ENCODE results near the gene GSC. TPM values are rescaled to one million over a fixed set of nuclear protein-coding genes. Genes with fewer than 3 reads are reported as not detected.

Gene GSC
- total RNA-seq, 1 donor from 2014 or later: not detected

- peak overlapping the region; percentile 84 for H3K4me3 Mint-ChIP-seq (ENCODE audit: unreplicated experiment)
- no peak for DNase-seq
- peaks cover 13% of the 10 kb centered on the region for H3K9me3 Mint-ChIP-seq (ENCODE audit: unreplicated experiment)
- TF ChIP-seq CTCF (IDR thresholded peaks at IDR 0.05; ENCODE audit: partially characterized antibody, unreplicated experiment): no peak
- H3K27me3 Mint-ChIP-seq (ENCODE audit: unreplicated experiment): peaks cover 38% of the 10 kb centered on the region
- peaks cover 23% of the 10 kb centered on the region for H3K4me1 Mint-ChIP-seq (ENCODE audit: low read depth, unreplicated experiment)
- H3K27ac Mint-ChIP-seq (ENCODE audit: unreplicated experiment): no peak overlapping the region
- peaks cover 4% of the 10 kb centered on the region for H3K36me3 Mint-ChIP-seq (ENCODE audit: unreplicated experiment)
These were observed 4.6 kb upstream of the GSC start for GRCh38 chr14:94774344-94775090.

GRCh38 chr14:94773655-94774343 is 3.9 kb upstream of the GSC start:
- Mint-ChIP-seq H3K4me1 (ENCODE audit: low read depth, unreplicated experiment) (peaks cover 23% of the 10 kb centered on the region), H3K27me3 (ENCODE audit: unreplicated experiment) (peaks cover 42% of the 10 kb centered on the region), H3K9me3 (ENCODE audit: unreplicated experiment) (peaks cover 13% of the 10 kb centered on the region), H3K27ac (ENCODE audit: unreplicated experiment) (no peak overlapping the region), H3K4me3 (ENCODE audit: unreplicated experiment) (peak overlapping the region; percentile 84), H3K36me3 (ENCODE audit: unreplicated experiment) (no peaks in the 10 kb centered on the region)
- DNase-seq: peak; percentile 45
- TF ChIP-seq CTCF (IDR thresholded peaks at IDR 0.05; ENCODE audit: partially characterized antibody, unreplicated experiment): no peak

- peak; percentile 54 for DNase-seq
- Mint-ChIP-seq H3K4me1 (ENCODE audit: low read depth, unreplicated experiment) (peaks cover 23% of the 10 kb centered on the region), H3K9me3 (ENCODE audit: unreplicated experiment) (peaks cover 13% of the 10 kb centered on the region), H3K36me3 (ENCODE audit: unreplicated experiment) (no peaks in the 10 kb centered on the region), H3K27me3 (ENCODE audit: unreplicated experiment) (peaks cover 44% of the 10 kb centered on the region), H3K4me3 (ENCODE audit: unreplicated experiment) (peak overlapping the region; percentile 84), H3K27ac (ENCODE audit: unreplicated experiment) (peak overlapping the region; percentile 14)
- TF ChIP-seq CTCF (IDR thresholded peaks at IDR 0.05; ENCODE audit: partially characterized antibody, unreplicated experiment): no peak
These were observed 3.2 kb upstream of the GSC start for GRCh38 chr14:94773061-94773648.

- no peak for DNase-seq
- peaks cover 48% of the 10 kb centered on the region for H3K27me3 Mint-ChIP-seq (ENCODE audit: unreplicated experiment)
- no peak overlapping the region for H3K27ac Mint-ChIP-seq (ENCODE audit: unreplicated experiment)
- no peak for TF ChIP-seq CTCF (IDR thresholded peaks at IDR 0.05; ENCODE audit: partially characterized antibody, unreplicated experiment)
- H3K36me3 Mint-ChIP-seq (ENCODE audit: unreplicated experiment): no peaks in the 10 kb centered on the region
- H3K4me3 Mint-ChIP-seq (ENCODE audit: unreplicated experiment): peak overlapping the region; percentile 63
- peaks cover 23% of the 10 kb centered on the region for H3K4me1 Mint-ChIP-seq (ENCODE audit: low read depth, unreplicated experiment)
- peaks cover 13% of the 10 kb centered on the region for H3K9me3 Mint-ChIP-seq (ENCODE audit: unreplicated experiment)
These were observed 2.6 kb upstream of the GSC start for GRCh38 chr14:94772548-94772947.

All from glutamatergic neuron (in vitro differentiated cells).